Right renal pelvis (tissue), 4 donors: Measurements from ENCODE around the gene CFAP157. TPM values are rescaled to one million over a fixed set of nuclear protein-coding genes. Genes with fewer than 3 reads are reported as not detected.
A peak's percentile ranks its signal among the peaks of the same experiment; 100 is the strongest.

Experiments used
- DNase-seq, 4 donors: peaks; one replicate each; pipeline ENCODE4 v3.0.0-alpha.2; 2013; ENCODE audit warnings: low read depth in 4 of 4, low spot score in 3 of 4, missing footprints in 1 of 4
- polyA plus RNA-seq, 4 donors: library from polyadenylated mRNA; unstranded; fragments of 120-200 nt; gene quantifications; one replicate each; pipeline ENCODE4 v1.2.1, GENCODE V29; 2013; ENCODE audit not compliant: insufficient read length in 4 of 4

Gene CFAP157
- polyA plus RNA-seq, 4 donors, result 3.8 to 5.7 (median 4.8) TPM

GRCh38 chr9:127714020-127714750 lies 7.4 kb downstream of the CFAP157 start:
- no peak for DNase-seq

DNA sequence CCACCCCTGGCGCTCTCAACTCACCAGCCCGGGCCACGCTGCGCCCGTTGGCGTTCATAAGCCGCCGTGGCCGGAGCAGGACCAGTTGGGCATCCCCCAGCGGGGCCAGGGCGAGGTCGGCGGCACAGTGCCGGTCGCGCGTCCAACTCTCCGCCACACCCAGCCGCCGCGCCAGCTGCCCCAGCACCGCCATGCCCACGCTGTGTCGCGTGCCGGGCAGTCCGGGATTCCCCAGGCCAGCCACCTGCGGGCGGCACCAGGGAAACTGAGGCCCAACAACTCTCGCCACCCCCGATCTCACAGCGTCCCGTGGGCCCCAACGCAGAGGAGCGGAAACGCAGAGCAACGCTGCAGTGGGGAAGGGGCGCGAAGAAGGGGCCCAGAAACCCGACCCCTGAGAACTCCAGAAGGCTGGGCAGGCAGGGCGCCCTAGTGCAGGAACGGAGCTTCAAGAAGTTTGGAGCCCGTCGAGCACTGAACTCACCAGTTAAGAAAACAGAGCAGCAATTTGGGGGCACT lies 8.2 kb downstream of the CFAP157 start:
- no peak for DNase-seq

GRCh38 chr9:127715470-127716337 lies 8.9 kb downstream of the CFAP157 start, which contains the start of the genes PTRH1 and TTC16:
TSS of gene PTRH1 (minus strand) at chr9:127715663. CDS start at chr9:127715639, 24 bp downstream.
TSS of gene TTC16 (plus strand) at chr9:127716079. CDS start at chr9:127716146, 67 bp downstream.
- peak; percentile 92 to 96 (median 93) for DNase-seq

DNA sequence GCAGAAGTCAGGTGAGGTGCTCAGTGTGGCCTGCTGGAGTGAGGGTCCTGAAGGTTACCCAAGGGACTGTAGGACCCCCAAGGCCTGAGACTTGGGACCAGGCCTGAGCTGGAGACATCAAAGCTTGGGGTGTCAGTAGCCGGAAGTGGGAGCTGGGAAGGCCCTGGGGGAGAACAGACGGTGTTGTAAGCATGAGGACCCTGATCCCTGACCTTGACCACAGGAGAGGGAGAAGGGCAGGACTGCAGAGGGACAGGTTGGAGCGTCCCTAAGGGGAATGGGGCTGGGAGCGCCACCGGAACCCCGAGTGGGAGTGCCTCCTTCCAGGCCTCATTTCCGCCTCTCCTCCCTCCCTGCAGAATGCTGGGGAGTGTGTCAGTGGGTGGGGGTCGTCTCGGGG lies 9.6 kb downstream of the CFAP157 start:
- DNase-seq, result no peak

- DNase-seq, result no peak
Observed at GRCh38 chr9:127717766-127718165, 11.0 kb downstream of the CFAP157 start.

DNA sequence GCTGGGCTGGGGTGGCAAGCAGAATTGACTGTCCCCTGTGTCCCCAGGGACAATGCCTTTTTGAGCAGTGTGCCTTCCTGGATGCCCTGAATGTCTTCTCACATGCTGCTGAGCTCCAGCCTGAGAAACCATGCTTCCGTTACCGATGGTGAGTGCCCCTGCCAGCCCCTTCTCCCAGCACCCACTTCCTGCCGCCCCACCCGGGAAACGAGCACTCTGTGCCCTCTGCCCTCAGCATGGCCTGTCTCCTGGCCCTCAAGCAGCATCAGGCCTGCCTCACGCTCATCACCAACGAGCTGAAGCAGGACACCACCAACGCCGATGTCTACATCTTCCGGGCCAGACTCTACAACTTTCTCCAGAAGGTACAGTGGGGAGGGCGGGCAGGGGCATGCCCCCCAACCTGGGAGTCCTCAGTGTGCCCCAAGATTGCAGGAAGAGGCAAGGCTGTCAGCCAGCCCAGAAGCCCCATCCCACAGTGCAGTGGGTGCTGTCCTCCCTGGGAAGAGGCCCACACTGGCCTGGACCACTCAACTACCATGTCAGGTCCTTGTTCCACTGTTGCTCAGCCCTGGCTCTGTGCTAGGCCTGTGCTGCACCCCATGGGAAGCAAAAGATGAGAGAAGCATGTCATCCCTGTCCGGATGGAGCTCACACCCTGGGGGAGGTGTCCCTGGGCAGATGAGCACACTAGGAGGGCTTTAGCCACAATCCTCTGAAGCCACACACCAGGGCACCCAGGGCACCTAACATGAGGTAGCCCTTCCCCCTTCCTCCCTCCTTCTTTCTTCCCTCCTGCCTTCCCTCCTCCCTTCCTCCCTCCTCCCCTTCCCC lies 13.5 kb downstream of the CFAP157 start:
- no peak for DNase-seq

DNA sequence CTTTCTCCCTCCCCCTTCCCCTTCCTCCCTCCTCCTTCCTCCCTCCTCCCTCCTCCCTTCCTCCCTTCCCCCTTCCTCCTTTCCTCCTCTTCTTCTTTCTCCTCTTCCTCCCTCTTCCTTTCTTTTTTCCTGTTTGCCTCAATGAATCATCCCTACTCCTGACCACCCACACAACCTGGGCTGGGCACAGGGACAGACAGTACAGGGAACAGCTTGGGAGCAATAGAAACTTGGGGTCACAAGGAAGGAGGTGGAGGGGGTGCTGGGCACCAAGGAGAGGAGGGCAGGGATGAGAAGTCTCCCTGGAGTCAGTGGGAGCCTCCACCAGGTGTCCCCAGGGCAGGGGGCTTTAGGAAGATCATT lies 14.1 kb downstream of the CFAP157 start:
- DNase-seq, result no peak

DNA sequence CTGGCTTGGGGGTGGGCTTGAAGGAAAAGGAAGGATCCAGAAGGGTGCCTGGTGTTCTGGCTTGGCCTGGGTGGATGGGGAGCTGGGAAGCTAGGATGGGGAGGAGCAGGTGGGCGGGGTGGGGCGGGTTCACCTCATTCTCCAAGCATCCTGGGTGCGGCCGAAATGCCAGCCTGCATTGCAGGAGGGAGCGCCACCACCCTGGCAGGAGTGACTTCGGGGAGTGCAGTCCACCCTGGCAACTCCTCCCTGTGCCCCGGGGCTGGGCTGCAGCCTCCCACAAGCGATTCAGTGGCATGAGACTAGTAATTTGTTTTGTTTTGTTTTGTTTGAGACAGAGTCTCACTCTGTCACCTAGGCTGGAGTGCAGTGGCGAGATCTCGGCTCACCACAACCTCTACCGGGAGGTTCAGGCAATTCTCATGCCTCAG lies 14.6 kb downstream of the CFAP157 start:
- no peak for DNase-seq

- no peak for DNase-seq
Observed at GRCh38 chr9:127722055-127722745, 15.4 kb downstream of the CFAP157 start.

- DNase-seq, result no peak
Observed at GRCh38 chr9:127723013-127723412, 16.2 kb downstream of the CFAP157 start.

DNA sequence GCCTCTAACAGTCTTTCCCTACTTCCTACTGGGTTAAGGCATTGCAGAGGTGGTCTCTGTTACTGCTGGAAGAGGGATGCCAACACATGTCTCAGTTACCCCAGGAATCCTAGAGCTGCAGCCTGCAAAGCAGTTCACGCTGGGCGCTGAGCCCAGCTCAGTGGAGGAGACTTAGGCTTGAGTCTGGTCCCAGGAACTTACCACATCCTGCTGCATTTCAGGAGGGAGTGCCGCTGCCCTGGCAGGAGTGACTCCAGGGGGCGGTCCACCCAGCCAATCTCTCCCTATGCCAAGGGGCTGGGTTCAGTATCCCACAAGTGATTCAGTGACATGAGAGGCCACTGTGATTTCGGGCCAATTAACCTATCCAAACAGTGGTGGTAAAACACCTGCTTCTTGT lies 16.7 kb downstream of the CFAP157 start:
- no peak for DNase-seq

GRCh38 chr9:127724012-127724411 lies 17.2 kb downstream of the CFAP157 start:
- no peak for DNase-seq

DNA sequence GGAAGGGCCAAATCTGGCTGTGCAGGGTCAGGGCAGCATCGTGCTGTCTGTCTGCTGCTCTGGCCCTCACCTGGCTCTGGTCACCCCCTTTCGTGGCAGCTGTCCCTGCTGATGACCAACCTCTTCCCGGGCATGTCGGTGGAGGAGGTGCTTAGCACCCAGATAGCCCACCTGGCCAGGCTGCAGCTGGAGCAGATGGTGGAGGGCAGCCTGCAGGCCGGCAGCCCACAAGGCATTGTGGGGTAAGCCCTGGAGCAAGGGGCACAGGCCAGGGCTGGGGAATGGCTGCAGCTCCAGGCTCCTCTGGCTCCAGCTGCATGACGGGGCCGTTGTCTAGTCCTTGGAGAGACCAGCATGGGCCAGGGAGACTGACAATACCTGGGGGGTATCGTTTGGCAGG lies 20.1 kb downstream of the CFAP157 start:
- no peak for DNase-seq

- no peak for DNase-seq
Observed at GRCh38 chr9:127728808-127729207, 22.0 kb downstream of the CFAP157 start.

DNA sequence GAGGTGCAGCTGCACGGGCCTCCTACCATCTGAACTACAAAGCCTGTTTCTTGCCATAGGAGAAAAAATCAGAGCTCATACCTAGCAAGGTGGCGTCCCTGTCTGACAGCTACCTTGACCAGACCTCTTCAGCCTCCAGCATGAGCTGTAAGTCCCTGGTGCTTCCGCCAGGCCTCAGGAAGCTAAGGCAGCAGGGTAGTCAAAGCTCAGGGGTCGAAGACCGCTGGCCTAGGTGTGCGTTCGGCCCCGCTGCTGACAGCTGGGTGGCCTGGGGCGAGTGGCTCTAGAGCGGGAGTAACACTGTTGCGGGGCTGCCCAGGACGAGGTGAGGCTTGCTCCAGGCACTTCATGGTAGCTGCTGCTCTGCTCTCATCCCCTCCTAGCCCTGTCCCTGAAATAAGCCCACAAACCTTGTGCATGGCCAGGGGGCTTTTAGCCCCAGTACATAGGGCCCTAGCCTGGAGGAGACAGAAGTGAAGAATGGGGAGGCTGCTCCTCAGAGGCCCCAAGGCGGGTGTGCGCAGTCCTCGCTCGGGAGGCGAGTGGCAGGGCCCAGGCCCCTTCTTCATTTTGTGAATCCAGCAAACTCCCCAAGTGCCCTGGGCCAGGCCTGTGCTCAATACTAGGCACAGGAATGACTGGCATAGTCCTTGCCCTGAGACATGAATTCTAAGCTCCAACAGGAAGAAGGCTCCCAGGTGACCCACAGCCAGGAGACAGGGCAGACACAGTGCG lies 22.9 kb downstream of the CFAP157 start:
- no peak for DNase-seq

- DNase-seq, result no peak
Observed at GRCh38 chr9:127730262-127730661, 23.5 kb downstream of the CFAP157 start.

GRCh38 chr9:127730799-127731410 lies 24.1 kb downstream of the CFAP157 start:
- no peak for DNase-seq

DNA sequence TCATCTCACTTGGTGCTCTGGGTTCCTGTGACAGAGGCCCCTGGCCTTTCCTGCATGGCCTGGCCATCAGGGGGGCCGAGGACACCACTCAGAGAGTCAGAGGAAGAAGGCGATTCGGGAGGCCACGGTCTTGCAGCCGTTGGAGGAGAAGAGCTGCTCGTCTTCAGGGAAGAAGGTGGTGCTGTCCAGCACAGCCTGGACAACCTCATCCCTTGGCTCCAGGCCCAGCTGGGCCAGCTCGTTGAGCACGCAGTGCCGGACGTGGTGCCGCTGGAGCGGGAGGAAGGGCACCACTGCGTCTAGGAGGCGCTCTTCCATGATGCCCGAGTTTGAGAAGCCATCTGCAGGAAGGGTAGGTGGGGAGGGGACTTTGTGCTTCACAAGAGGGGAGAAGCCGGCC lies 25.1 kb downstream of the CFAP157 start:
- no peak for DNase-seq

DNA sequence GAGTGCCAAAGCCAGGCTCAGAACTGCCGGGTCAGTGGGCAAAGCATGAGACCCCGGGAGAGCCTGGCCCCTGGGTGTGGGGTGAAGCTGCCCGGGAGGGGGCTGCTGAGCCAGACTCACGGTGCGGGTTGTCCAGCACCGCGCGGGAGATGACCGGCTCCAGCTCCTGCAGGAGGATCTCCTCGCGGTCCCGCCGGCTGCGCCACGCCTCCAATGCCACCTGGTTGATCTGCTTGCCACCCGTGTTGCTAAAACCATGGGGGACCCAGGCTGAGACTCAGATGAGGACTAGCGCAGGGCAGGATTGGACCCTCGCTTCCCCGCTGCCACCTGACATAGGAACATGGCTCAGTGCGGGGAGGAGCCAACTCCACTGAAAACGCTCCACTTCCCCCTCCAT lies 25.7 kb downstream of the CFAP157 start:
- no peak for DNase-seq
